Middle frontal gyrus (tissue), 1 donor: ENCODE results near the gene UBE2G2.

Source experiments
- DNase-seq: peaks from one replicate; pipeline ENCODE4 v3.0.0-alpha.2; 2015; ENCODE audit warnings: low spot score; ENCODE audit errors: extremely low spot score

UBE2G2 gene

DNA sequence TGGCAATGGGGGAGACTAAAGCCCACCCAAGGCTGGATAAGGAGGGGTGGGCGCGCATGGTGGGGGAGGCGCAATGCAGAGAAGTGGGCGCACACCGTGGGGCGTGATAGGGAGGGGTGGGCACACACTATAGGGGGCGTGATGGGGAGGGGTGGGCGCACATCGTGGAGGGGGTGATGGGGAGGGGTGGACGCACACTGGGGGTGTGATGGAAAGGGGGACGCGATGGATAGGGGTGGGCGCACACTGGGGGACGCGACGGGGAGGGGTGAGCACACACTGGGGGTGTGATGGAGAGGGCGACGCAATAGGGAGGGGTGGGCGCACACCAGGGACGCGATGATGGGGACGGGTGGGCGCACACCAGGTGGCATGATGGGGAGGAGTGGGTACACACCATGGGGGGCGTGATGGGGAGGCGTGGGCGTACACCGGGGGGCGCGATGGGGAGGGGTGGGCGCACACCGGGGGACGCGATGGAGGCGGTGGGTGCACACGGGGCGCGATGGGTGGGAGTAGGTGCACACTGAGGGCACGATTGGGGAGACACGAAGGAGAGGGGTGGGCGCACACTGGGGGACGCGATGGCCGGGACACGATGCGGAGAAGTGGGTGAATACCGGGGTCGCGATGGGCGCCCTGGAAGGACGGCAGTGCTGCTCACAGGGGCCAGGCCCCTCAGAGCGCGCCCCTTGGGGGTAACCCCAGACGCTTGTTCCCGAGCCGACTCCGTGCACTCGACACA lies 15.3 kb upstream of the UBE2G2 start:
- DNase-seq = no peak

DNA sequence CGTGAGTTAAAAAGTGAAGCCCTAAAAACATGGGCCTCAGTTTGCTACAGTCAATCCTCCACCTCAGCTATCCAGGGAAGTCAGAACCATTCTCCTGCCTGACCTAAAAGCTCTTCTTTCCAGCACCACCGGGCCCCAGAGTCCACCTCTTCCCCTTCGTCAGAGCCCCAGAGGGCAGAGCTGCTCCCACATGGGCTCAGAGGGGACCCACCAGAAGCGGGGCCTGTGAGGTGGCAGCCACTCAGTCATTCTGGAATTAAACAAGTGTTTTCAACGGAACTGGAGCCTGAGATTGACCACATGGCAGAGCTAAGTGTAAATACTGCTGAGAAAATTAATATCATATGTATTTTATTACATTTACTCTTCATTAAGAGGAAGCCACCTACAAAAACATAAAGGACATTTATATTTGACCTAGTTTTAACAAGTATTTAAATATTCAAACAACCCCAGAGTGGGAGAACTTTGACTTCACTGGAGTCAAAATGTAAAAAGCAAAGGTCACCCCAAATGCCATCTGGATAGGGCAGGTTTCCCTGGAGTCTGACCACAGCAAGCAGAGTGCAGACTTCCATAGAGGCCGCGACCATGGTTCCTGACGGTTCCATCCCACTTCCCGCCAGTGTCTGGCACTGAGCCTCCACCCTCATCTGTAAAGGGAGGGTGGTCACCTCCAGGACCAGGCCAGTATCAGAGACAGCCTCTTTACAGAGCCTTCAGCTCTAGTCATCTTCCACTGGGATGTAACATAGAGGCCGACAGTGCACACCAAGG lies 14.4 kb upstream of the UBE2G2 start:
- DNase-seq = no peak

DNA sequence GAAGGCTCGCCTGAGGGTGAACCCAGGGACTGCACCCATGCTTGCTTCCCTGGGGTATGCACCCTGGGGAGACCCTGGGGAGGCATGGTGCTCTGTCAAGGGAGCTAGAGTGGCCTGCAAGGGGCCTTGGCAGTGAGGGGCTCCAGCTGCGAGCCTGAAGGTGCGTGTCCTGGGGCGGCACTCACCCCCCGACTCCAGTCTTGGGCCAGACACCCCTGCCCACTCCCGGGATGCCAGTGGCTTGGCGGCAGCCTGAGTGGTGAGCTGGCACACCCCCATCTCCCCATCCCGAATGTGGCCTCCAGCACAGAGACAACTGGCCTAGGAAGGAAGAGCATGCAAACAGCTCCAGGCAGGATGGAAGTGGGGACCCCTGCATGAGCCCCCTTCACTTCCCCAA lies 13.6 kb upstream of the UBE2G2 start:
- no peak for DNase-seq

DNA sequence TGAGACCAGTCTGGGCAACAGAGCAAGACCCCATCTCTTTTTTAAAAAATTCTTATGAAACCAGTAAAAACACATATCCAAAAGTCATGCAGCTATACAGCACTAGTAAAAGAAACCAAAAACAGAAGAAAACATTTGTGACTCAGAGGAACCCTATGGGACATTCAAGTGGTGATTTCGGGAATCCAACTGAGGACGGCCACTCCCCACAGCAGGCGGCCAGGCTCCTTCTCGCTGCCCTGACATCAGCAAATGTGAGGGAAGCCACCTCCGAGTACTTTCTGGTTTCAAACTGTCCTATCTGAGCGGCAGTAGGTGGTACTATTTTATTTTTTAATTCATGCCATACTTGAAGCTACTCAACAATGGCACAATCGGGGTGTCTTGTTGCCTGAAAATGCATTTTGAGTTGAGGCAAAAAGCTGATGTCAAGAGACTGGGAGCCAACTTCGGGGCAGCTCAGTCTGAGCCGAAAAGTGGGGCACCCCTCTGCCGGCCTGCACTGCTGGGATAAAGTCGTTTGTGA lies 12.9 kb upstream of the UBE2G2 start:
- DNase-seq = no peak

DNA sequence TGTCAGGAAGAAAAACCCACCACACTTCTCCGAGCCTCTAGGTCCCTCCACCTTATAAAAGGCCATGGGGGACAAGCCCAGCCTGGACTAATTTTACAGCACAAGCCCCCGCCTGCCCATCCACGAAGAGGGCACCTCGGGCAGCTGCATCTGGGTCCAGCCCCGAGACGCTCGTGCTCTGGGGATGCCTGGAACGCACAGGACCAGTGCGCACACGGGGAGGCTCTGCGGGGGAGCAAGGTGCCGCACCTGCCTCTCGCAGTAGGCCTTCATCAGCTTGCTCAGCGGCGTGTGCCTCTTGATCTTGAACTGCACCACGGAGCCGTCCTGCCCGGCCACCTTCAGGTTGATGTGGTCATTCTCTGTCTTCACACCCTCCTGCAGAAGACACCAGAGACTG lies 12.1 kb upstream of the UBE2G2 start:
- DNase-seq = no peak

DNA sequence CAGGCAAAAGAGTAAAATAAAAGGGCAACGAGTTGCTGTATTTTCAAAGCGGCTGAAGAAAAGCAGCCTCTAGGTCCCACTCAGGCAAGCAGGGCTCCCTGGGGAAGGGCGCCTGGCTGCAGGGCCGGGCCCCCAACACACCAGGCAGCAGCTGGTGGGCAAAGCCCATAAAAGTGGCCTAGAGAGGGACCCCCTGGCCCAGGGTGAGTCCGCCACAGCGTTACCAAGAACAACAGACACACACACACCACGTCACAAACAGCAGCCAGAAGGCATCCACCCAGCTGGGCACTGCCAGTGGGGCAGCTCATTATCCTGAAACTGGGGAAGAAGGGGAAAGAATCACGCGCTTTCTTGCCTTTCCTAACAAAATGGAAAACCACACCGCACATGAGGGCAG lies 11.5 kb upstream of the UBE2G2 start:
- no peak for DNase-seq

DNA sequence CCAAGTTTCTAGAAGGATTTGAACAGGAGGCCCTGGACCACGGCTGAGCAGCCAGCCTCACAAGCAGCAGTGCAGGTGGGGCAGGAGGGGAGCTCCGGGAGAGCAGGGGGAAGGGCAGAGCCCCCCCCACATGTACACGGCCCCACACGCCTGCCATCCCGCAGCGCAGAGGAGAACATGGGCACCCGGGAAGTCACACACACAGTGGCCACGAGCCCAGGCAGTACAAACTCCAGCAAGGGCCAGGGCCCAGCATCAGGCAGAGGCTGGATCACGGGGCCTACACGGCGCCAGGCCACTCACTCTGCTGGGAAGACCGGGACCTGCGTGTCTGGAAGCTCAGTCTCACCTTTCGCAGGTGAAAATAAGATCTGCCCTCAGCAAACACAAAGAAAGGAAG lies 11.0 kb upstream of the UBE2G2 start:
- no peak for DNase-seq

DNA sequence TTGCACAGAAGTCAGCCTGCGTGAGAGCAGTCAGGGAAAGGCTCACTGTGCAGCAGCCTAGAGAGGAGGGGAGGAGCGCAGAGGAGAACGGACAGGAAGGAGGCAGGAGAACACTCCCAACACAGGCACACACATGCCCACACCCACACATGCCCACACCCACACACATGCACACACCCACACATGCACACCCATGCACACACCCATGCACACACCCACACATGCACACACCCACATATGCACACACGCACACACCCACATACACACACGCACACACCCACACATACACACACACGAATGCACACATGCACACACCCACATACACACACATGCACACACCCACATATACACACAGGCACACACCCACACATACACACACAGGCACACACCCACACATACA lies 9.2 kb upstream of the UBE2G2 start:
- no peak for DNase-seq

DNA sequence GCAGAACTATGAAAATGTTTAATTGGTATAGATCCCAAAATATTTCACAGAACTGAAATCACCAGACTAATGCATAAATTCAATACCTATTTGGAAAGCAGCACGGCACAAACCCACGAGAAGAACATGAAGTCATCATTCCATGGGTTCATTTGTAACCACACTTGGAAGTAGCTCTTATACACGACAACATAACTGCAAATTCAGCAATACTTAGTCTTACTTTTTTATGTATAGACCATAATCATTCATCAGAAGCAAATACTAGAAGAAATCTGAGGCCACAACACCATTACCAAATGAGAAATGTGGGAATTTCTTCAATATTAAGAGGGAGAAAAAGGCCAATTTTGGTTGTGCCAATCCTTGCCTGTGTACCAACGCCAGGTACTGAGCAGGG lies 4.2 kb upstream of the UBE2G2 start:
- DNase-seq = no peak

DNA sequence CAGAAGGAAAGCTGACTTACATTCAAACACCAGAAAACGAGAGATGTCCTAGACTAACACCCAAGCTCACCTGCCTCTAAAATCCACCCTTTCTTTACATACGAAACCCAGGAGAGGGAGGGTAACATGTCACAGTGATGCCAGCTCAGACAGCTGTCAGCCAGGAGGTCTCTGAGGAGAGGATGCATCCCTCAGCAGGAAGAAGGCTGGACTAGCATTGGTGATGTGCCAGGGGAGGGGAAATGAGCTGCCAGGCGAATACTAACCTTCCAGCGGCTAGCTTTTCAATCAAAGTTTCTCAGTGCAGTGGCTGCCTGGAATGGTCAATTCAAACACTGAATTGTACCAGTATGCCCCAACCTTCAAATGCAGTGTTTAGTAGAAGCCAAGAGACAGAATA lies 3.6 kb upstream of the UBE2G2 start:
- no peak for DNase-seq

DNA sequence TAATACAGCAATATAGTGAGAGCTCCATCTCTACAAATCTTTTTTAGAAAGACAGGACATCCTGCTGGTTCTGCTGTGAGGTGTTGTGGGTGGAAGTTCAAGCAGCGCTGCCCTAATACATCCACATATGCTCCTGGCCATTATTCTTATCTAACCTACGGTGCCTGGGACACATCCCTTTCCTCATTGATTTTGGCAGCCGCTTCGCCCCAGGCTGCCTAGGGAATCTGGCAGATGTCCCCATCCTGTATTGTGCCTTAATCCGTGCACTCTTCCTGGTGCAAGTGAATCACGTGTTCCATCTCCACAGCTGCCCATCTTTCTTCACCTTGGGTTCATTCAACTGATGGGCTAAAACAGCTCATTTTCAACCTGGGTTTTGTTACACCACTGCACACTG lies 3.1 kb upstream of the UBE2G2 start:
- DNase-seq = no peak

DNA sequence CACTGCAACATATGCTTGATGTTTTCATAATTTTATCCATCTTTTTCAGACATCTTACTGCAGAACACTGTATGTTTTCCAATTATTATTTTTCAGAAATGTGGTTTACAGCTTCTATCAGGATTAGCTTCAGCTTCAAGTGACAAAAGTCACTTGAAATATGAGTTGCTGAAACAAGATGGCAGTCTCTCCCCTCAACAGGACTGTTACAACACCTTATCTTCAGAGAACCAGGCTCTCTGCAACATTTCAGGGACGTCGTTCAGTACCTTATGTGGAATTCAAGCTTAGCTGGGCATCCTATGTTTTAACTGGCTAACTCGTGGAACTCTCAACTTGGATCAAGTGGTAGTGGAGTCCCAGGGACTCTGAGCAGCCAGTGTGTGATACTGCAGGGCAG lies 2.0 kb upstream of the UBE2G2 start:
- DNase-seq = no peak

DNA sequence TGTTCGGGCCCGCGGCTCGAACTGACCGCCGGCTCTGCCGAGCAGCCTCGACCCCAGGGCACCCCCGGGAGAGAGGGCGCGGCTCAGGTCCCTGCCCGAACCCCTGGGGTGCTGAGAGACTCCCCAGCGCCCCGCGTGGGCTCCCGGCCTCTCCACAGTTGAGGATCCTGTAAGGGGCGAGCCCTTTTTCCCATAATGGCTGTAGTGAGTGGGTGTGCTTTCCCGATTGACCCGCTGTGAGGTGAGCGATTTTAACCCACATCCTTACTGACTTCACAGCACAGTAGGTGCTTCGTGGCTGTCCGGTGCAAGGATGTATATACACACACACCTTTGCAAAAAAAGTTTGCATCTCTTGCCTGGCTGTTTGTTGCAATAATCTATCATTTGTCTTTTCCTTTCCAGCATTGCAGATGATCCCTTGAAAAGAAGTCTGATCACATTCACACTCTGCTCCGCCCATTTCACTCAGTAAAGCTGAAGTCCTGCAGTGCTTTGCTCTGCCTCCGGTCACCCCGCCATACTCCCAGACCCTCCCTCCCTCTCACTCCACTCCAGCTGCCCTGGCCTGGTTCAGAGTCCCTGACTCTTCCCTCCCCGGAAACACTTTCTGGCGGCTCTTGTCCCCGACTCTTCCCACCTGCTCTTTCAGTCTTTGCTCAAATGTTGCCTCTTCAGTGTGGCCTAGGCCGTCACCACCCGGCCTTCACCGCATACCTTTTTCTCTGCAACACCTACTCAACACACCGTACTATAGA lies 955 bp upstream of the UBE2G2 start:
- DNase-seq = no peak

DNA sequence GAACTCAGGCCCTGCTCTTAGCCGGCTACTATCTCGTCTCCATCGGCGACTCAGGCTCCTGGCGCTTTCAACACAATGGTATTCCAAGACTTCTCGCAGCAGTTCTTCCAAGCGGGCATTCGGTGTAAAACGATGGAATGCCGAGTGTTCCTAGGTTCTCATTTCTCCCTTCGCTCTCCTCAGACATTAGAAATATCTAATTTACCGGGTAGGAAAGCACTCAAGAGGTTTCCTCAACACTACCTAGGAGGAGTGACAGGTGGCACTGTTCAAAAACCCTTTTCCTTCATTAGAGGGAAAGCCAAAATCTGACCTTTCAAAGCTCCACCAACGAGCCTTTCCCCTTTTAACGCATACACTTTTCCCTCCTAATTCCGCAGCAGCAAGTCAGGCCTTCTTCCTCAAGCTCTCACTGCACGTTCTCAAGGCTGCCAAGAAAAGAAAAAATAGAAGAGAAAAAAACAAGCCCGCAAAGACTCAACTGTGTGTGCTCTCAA lies 601 bp downstream of the UBE2G2 start:
- DNase-seq = no peak

DNA sequence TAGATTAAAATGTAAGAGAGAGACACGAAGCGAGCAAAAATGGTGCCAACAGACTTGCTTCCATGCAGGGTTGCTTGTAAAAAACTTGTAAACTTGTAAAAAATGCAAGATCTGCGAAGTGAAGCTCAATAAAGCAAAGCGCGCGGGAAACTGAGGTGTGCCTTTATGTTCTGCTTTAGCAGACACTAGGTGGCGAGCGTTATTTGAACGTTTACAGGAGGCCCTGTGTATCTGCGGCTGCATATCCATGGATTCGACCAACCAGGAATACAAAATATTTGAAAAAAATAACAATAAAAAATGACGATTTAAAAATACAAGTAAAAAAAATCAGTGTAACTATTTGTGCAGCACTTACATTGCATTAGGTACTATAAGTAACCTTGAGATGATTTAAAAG lies 1.5 kb downstream of the UBE2G2 start:
- DNase-seq = no peak

DNA sequence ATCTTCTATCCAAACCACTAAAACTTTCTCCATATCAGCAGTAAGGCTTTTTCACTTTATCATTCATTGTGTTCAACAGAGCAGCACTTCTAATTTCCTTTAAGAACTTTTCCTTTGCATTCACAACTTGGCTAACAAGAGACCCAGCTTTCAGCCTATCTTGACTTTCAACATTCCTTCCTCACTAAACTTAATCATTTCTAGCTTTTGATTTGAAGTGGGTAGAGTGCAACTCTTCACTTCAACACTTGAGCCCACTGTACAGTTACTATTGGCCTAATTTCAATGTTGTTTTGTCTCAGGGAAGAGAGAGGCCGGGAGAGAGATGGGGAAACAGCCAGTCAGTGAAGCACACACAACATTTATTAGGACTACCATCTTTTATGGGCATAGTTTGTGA lies 2.0 kb downstream of the UBE2G2 start:
- no peak for DNase-seq

DNA sequence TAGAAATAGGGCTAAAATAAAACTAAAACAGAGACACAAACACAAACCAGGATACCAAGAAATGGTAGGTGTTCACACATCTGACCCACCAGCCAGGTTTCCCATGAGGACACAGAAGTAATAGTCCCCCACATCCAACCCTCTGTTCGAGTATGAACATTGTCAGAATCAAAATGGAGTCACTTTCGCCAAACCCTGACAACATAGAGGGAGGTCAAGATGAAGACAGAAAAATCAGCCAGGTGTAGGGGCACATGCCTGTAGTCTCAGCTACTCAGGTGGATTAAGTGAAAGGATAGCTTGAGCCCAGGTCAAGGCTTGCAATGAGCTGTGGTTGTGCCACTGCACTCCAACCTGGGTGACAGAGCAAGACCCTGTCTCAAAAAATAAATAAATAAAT lies 3.8 kb downstream of the UBE2G2 start:
- DNase-seq = no peak

DNA sequence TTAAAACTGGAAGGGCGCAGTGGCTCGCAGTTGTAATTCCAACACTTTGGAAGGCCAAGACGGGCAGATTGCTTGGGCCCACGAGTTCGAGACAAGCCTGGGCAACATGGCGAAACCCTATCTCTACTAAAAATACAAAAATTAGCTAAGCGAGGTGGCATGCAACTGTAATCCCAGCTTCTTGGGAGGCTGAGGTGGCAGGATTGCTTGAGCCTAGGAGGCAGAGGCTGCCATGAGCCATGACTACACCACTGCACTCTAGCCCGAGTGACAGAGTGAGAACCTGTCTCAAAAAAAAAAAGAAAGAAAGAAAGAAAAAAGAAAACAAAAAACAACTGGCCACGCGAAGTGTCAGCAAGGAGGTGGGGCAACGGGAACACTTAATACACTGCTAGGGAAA lies 6.3 kb downstream of the UBE2G2 start:
- no peak for DNase-seq

DNA sequence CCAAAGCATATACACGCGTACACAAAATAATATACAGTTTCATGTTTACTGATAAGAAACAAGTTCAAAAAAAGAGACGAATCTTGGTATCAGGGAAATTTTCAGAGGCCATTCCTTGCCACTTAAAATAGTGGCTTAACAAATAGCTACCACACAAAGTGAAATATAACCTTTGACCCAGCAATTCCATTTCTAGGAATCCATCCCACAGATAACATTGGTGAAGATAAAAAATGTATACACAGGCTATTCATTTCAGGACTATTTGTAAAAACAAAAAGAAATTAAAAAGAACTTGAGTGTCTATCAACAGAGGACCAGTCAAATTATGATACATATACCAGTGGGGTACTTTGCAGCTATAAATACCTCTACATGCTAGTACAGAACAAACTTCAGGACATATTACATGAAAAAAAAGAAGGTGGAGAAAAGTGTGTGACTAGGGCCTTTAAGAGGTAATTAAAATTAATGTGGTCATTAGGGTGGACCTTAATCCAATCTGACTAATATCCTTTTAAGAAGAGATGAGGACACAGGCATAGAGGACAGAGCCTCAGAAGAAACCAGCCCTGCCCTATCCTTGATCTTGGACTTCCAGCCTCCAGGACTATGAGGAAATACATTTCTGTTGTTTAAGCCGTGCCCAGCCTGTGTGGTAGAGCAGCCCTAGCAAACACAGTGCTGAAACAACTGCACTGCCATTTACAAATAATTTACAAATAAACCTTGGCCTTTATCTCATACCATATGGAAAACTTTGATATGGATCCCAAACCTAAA lies 7.8 kb downstream of the UBE2G2 start:
- no peak for DNase-seq

DNA sequence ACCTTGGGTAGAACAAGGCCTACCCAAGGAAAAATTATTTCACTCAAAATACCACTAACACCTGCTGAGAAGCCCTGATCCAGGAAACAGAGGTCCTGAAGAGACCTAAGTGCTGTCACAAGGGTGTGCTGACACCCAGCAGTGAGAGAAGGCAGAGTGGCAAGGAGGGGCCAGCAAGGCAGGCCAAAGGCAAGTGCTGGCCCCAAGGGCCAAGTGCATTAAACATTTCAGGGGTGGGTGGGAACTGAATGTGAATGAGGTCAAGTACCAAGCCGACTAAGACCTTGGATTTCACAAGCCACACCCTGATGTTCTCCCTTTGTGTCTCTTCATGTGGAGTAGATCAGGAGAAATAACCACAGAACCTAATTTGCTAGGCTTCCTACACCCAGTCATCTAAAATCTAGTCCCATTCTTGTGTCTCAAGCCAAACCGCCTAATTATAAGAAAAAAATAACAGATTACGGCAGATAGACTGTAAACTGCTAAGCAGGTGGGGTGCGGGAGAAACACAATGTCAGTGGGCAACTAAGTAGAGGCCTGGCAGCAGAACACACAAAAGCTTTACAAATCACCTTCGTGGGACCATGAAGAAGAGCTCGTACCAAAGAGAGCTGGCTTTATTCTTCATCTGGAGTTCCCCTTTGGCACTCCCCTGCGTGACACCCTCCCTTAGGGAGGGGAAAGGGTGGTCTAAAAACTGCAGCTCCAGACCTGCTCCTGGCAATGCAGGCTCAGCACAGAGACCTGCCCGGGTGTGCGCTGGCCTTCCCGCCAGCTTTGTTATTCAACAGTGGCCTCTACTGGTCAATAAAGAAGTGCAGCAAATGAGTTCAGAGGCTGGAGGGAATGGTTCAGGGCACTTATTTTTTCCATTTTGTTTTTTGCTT lies 8.7 kb downstream of the UBE2G2 start:
- no peak for DNase-seq
